GM19043 (cell line): ENCODE data around the gene BMP6.
"Not testable (repeated sequence)": the region's sequence is repeated elsewhere in the genome, so short reads cannot be mapped to it uniquely, and the experiment has no call there.

Experiments
- ATAC-seq: cut with Tn5 transposase; IDR thresholded peaks from one replicate; pipeline ENCODE4 v1.9.1; 2021; ENCODE audit warnings: low read depth; ENCODE audit not compliant: unreplicated experiment

The BMP6 gene

GRCh38 chr6:7786214-7786661, 60.3 kb downstream of the BMP6 start:
- no peak for ATAC-seq

GRCh38 chr6:7787137-7787608, 61.3 kb downstream of the BMP6 start:
- ATAC-seq: no peak

- ATAC-seq: no peak
Measured at GRCh38 chr6:7787731-7788130, 61.8 kb downstream of the BMP6 start.

GRCh38 chr6:7794509-7794908, 68.6 kb downstream of the BMP6 start:
- ATAC-seq: no peak

GRCh38 chr6:7797386-7797785, 71.5 kb downstream of the BMP6 start:
- ATAC-seq: no peak

- no peak for ATAC-seq
Measured at GRCh38 chr6:7798751-7799150, 72.9 kb downstream of the BMP6 start.

- no peak for ATAC-seq
Measured at GRCh38 chr6:7802662-7803061, 76.8 kb downstream of the BMP6 start.

GRCh38 chr6:7803214-7803613, 77.3 kb downstream of the BMP6 start:
- ATAC-seq: no peak

GRCh38 chr6:7805078-7805849, 79.4 kb downstream of the BMP6 start:
- no peak for ATAC-seq

DNA sequence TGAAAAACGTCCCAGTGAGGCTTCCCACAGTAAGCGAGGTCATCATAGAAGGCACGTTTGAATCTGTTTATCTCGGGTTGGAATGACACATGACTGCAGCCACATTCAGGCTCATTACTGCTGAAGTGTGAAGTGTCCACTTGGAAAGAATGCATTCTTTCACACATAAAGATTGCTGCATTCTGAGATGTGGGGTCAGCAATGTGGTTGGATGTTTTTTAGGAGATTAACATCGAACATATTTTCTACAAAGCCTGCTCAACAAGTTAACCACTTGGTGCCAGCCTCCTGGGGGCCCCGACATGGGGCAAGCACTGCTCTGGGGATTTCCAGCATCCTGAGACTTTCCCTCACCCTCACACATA, 79.9 kb downstream of the BMP6 start:
- no peak for ATAC-seq

DNA sequence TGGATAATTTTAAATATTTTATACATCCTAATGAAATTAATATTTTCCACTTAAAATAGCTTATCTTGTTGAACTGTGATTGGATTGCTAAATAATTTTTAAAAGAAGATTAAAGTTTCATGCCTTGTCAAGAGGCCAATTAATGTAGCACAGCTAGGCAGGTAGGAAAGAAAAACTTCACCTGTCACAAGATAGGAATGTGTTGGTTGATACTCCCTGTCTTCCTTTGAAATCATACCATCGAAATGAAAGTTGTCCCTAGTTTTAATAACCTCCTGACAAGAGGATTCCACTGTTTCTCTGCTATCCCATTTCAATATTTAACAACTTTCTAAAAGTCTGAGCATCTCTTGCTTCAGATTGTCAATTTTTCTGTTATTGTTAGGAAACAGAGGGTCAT, 80.8 kb downstream of the BMP6 start:
- ATAC-seq: no peak

GRCh38 chr6:7809346-7809745, 83.4 kb downstream of the BMP6 start:
- no peak for ATAC-seq

- no peak for ATAC-seq
Measured at GRCh38 chr6:7811441-7811840, 85.5 kb downstream of the BMP6 start.

GRCh38 chr6:7812623-7813022, 86.7 kb downstream of the BMP6 start:
- no peak for ATAC-seq

- no peak for ATAC-seq
Measured at GRCh38 chr6:7813193-7813592, 87.3 kb downstream of the BMP6 start.

DNA sequence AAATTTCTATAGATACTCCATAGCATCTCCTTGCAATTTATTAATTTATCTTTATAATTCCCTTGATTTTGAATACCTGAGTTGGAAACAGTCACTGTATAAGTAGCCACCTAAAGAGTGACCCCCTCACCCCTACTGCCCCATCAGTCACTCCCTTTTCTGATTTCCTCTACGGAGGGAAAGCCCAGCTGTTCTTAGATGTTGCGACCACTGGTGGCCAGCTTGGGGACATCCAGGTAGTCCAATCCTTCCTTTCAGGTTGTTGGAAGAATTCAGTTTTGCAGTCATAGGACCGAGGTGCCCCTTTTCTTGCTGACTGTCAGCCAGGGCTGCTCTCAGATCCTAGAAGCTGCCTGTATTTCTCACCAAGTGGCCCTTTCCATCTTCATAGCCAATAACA, 87.8 kb downstream of the BMP6 start:
- no peak for ATAC-seq

DNA sequence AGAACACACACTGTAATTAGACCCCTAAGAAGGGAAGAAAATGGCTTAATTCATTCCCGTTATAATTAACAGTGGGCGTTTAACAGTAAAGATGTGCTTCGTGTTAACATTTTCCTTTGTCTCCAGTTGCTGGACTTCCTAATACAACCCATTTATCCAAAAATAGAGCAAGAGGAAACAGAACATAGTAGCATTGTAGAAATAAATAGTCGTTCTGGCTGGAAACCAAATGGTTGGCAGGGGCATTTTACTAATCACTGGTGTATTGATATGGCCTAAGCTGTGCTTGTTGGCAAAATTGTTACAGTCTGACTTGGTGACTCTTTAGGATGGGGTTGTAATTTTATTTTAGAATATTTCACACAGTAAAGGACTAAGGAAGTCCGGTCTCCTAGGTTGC, 89.8 kb downstream of the BMP6 start:
- ATAC-seq: no peak

- ATAC-seq: not testable (repeated sequence)
Measured at GRCh38 chr6:7817184-7817583, 91.3 kb downstream of the BMP6 start.

- no peak for ATAC-seq
Measured at GRCh38 chr6:7818257-7819214, 92.6 kb downstream of the BMP6 start.

DNA sequence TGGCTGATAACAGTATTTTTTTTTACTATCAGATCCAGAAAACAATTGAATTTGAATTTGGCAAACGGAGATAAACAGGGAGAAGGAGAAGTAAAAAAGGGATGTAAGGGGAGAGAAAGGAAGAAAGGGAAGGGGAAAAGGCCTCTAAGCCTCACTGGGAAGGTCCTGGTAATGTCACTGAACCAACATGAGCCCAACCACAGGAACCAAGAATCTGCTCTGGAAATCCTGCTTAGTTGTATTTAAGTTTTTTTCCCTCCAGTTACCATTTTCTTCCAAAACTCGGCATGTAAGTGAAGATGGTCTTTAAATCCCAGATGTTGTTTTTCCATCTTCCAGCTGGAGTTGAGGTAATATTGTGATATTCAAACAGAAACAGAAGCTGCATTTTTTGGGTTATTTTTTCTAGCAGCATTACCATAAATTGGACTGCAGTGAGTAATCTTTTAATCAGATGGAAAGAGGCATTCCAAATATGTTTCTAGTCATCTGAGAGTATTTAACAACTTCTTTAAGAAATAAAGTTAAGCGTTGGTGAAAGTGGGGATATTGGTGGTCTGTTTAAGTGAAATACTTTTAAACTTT, 93.6 kb downstream of the BMP6 start:
- ATAC-seq: no peak

- ATAC-seq: no peak
Measured at GRCh38 chr6:7820288-7820835, 94.5 kb downstream of the BMP6 start.
